Panc1 (cell line): ENCODE results near the gene INPP1. TPM values are rescaled to one million over a fixed set of nuclear protein-coding genes. Genes with fewer than 3 reads are reported as not detected.

Experiments used
- ATAC-seq: fragments of 200-7000 bp; cut with Tn5 transposase; 2 replicates; pipeline ENCODE4 v1.9.1; 2020; ENCODE audit warnings: mild to moderate bottlenecking, moderate library complexity
- BruUV-seq: library from RNA; stranded (reverse); fragments of 400-500 nt; replicated peaks from 2 replicates; lab custom pipeline; 2021; lab: Mats Ljungman, UMichigan
- CTCF ChIA-PET: fragments of 300-600 bp; sonication (Branson Sonifier 250); formaldehyde crosslinking; loops from one replicate; lab custom pipeline; 2022; ENCODE audit warnings: antibody characterized with exemption; lab: Charles Lee
- POLR2A ChIA-PET: fragments of 300-600 bp; sonication (Branson Sonifier 250); formaldehyde crosslinking; loops from one replicate; lab custom pipeline; 2022; ENCODE audit warnings: antibody characterized with exemption; lab: Charles Lee
- DNase-seq: peaks from one replicate; pipeline ENCODE4 v3.0.0-alpha.2; 2010; ENCODE audit warnings: low read depth, low spot score
- H3K27ac ChIP-seq: 2 replicates; pipeline ENCODE4 v1.5.1; 2011; ENCODE audit warnings: mild to moderate bottlenecking, low read length, inconsistent platforms
- H3K27me3 ChIP-seq: fragments of 200-500 bp; sonication (Bioruptor generic); 2 replicates; pipeline ENCODE4 v1.6.0; 2014; ENCODE audit warnings: low read length, inconsistent platforms; ENCODE audit not compliant: control insufficient read depth, insufficient read depth
- H3K36me3 ChIP-seq: fragments of 200-500 bp; sonication (Bioruptor generic); 2 replicates; pipeline ENCODE4 v1.5.1; 2014; ENCODE audit warnings: inconsistent platforms, mild to moderate bottlenecking, low read length, moderate library complexity; ENCODE audit not compliant: control insufficient read depth, insufficient read depth
- H3K4me1 ChIP-seq: 2 replicates; pipeline ENCODE4 v1.5.1; 2011; ENCODE audit warnings: inconsistent platforms, mild to moderate bottlenecking, low read length, moderate library complexity; ENCODE audit not compliant: control insufficient read depth, insufficient read depth
- H3K4me3 ChIP-seq, 2 experiments: 2 replicates each; pipeline ENCODE4 v1.5.1; 2011 to 2012; ENCODE audit warnings: low read depth in 2 of 2, low read length in 2 of 2, mild to moderate bottlenecking in 2 of 2, inconsistent platforms in 1 of 2, moderate library complexity in 1 of 2
- H3K9me3 ChIP-seq: fragments of 200-500 bp; sonication (Bioruptor generic); 2 replicates; pipeline ENCODE4 v1.5.1; 2014; ENCODE audit warnings: low read depth, mild to moderate bottlenecking, inconsistent platforms, low read length, moderate library complexity; ENCODE audit not compliant: control insufficient read depth, insufficient read depth
- POLR2AphosphoS5 ChIP-seq: IDR thresholded peaks from 2 replicates; pipeline ENCODE4 v1.6.1; 2012; ENCODE audit warnings: mild to moderate bottlenecking, low read depth, low read length, moderate library complexity
- SIN3A ChIP-seq: IDR thresholded peaks from 2 replicates; pipeline ENCODE4 v1.6.1; 2012; ENCODE audit warnings: low read depth, mild to moderate bottlenecking, low read length, moderate library complexity, borderline replicate concordance; ENCODE audit not compliant: insufficient read depth
- TCF7L2 ChIP-seq: IDR thresholded peaks from 2 replicates; pipeline ENCODE4 v1.6.1; 2011; ENCODE audit warnings: mild to moderate bottlenecking, low read depth, low read length, inconsistent platforms
- in situ Hi-C: cut with HindIII; loops from 2 replicates; pipeline ENCODE4 v1.10.0; 2016; ENCODE audit warnings: low sequenced_read_pairs, low pct_unique_long_range_greater_than_20kb
- intact Hi-C: fragments of 100-400 bp; cut with micrococcal nuclease; formaldehyde crosslinking; loops from one replicate; pipeline ENCODE4 v1.10.0; 2022; ENCODE audit not compliant: unreplicated experiment
- total RNA-seq: library from RNA; stranded (reverse); gene quantifications from one replicate; pipeline ENCODE4 v1.2.1, GENCODE V29; 2021; ENCODE audit not compliant: unreplicated experiment
- TF ChIP-seq, protein P1 (sequence below), 2 experiments: IDR thresholded peaks; 2 replicates each; pipeline ENCODE4 v1.6.1; 2011 to 2012; ENCODE audit warnings: low read depth in 2 of 2, control low read depth in 1 of 2, low read length in 1 of 2, mild to moderate bottlenecking in 1 of 2, moderate library complexity in 1 of 2; ENCODE audit not compliant: insufficient read depth in 1 of 2
- TF ChIP-seq, protein P2 (sequence below): fragments of 450-650 bp; IDR thresholded peaks from 2 replicates; pipeline ENCODE4 v1.5.1; 2017; ENCODE audit warnings: mild to moderate bottlenecking

INPP1 gene
- total RNA-seq, 1 experiment from 2014 or later = 10.8 TPM

- intact Hi-C loops (no loop called here), in situ Hi-C loops (no loop called here)
- H3K27ac ChIP-seq = no peak overlapping the region
- BruUV-seq = no TSS peak
- H3K4me1 ChIP-seq = no peaks in the 10 kb centered on the region
- ChIA-PET CTCF (no interaction called here), POLR2A (no interaction called here)
- DNase-seq = no peak
- H3K27me3 ChIP-seq = no peaks in the 10 kb centered on the region
- no peak overlapping the region for H3K4me3 ChIP-seq
- TF ChIP-seq, protein P1, sequence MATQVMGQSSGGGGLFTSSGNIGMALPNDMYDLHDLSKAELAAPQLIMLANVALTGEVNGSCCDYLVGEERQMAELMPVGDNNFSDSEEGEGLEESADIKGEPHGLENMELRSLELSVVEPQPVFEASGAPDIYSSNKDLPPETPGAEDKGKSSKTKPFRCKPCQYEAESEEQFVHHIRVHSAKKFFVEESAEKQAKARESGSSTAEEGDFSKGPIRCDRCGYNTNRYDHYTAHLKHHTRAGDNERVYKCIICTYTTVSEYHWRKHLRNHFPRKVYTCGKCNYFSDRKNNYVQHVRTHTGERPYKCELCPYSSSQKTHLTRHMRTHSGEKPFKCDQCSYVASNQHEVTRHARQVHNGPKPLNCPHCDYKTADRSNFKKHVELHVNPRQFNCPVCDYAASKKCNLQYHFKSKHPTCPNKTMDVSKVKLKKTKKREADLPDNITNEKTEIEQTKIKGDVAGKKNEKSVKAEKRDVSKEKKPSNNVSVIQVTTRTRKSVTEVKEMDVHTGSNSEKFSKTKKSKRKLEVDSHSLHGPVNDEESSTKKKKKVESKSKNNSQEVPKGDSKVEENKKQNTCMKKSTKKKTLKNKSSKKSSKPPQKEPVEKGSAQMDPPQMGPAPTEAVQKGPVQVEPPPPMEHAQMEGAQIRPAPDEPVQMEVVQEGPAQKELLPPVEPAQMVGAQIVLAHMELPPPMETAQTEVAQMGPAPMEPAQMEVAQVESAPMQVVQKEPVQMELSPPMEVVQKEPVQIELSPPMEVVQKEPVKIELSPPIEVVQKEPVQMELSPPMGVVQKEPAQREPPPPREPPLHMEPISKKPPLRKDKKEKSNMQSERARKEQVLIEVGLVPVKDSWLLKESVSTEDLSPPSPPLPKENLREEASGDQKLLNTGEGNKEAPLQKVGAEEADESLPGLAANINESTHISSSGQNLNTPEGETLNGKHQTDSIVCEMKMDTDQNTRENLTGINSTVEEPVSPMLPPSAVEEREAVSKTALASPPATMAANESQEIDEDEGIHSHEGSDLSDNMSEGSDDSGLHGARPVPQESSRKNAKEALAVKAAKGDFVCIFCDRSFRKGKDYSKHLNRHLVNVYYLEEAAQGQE (IDR thresholded peaks at IDR 0.05; ENCODE audit: insufficient read depth in 1 of 2, low read depth in 2 of 2, low read length in 1 of 2) = no peak
- TF ChIP-seq POLR2AphosphoS5 (no peak), TCF7L2 (no peak), SIN3A (no peak)
- TF ChIP-seq, protein P2, sequence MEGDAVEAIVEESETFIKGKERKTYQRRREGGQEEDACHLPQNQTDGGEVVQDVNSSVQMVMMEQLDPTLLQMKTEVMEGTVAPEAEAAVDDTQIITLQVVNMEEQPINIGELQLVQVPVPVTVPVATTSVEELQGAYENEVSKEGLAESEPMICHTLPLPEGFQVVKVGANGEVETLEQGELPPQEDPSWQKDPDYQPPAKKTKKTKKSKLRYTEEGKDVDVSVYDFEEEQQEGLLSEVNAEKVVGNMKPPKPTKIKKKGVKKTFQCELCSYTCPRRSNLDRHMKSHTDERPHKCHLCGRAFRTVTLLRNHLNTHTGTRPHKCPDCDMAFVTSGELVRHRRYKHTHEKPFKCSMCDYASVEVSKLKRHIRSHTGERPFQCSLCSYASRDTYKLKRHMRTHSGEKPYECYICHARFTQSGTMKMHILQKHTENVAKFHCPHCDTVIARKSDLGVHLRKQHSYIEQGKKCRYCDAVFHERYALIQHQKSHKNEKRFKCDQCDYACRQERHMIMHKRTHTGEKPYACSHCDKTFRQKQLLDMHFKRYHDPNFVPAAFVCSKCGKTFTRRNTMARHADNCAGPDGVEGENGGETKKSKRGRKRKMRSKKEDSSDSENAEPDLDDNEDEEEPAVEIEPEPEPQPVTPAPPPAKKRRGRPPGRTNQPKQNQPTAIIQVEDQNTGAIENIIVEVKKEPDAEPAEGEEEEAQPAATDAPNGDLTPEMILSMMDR = no peak
- no peaks in the 10 kb centered on the region for H3K9me3 ChIP-seq
- ATAC-seq = no peak
- H3K36me3 ChIP-seq = no peaks in the 10 kb centered on the region
Observed at GRCh38 chr2:190366248-190366753, 22.9 kb downstream of the INPP1 start.

DNA sequence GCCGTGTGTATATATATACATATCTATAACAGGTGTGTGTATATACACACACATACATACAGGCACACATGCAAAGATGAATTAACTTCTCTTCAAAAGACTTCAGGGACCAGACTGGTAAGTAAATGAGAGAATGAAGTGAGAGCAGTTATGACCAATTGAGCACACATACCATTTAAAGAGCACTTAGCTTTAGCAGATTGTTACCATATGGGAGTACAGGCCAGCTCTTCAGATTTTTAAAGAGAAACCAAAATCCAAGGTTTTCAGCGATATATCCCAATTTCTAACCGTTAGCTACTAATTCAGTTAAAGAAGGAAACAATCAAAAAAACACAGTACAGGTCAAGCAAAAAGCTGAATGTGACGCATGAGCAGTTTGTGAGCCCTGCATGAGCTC, 23.7 kb downstream of the INPP1 start:
- no peak for ATAC-seq
- POLR2A ChIA-PET = no interaction called here
- BruUV-seq = no TSS peak
- Histone ChIP-seq H3K27me3 (no peaks in the 10 kb centered on the region), H3K4me1 (no peaks in the 10 kb centered on the region), H3K36me3 (no peaks in the 10 kb centered on the region), H3K27ac (no peak overlapping the region), H3K9me3 (no peaks in the 10 kb centered on the region), H3K4me3 (no peak overlapping the region)
- in situ Hi-C loops (no loop called here), intact Hi-C loops (no loop called here)
- DNase-seq = no peak
- CTCF ChIA-PET = no interaction called here
- TF ChIP-seq, protein P2 = no peak
- TF ChIP-seq TCF7L2 (no peak), POLR2AphosphoS5 (no peak)
